SU-DHL-6 (cell line): ENCODE measurements around the gene IDH3G.

Experiments
- H2AFZ ChIP-seq: fragments of 200-600 bp; sonication (generic); 2 replicates; pipeline ENCODE4 v1.6.1; 2014; ENCODE audit warnings: low read depth, mild to moderate bottlenecking, moderate library complexity, mixed read lengths, antibody characterized with exemption, low read length; ENCODE audit not compliant: severe bottlenecking
- H3F3A ChIP-seq: fragments of 200-600 bp; shearing (Covaris generic); 2 replicates; pipeline ENCODE4 v1.6.0; 2016; ENCODE audit warnings: antibody characterized with exemption, mild to moderate bottlenecking; ENCODE audit not compliant: insufficient read depth
- H3K27ac ChIP-seq: fragments of 200-600 bp; sonication (generic); 2 replicates; pipeline ENCODE4 v1.5.1; 2016; ENCODE audit warnings: low read depth, mild to moderate bottlenecking, low read length, moderate library complexity, mixed read lengths
- H3K27me3 ChIP-seq: fragments of 200-600 bp; sonication (generic), shearing (Covaris generic); 2 replicates; pipeline ENCODE4 v1.6.0; 2014; ENCODE audit warnings: mild to moderate bottlenecking, low read length
- H3K36me3 ChIP-seq: fragments of 200-600 bp; sonication (generic); 2 replicates; pipeline ENCODE4 v1.6.1; 2014; ENCODE audit warnings: mild to moderate bottlenecking, low read length, mixed read lengths
- H3K4me2 ChIP-seq: fragments of 300-600, 200-600 bp; shearing (Covaris generic), sonication (generic); 2 replicates; pipeline ENCODE4 v1.6.0; 2014; ENCODE audit warnings: low read length, low read depth, mild to moderate bottlenecking; ENCODE audit not compliant: poor library complexity, severe bottlenecking
- H3K4me3 ChIP-seq: fragments of 200-600 bp; sonication (generic); 2 replicates; pipeline ENCODE4 v1.5.1; 2014; ENCODE audit warnings: antibody characterized with exemption, low read length, mild to moderate bottlenecking, mixed read lengths; ENCODE audit not compliant: insufficient read depth, poor library complexity, severe bottlenecking
- H3K79me2 ChIP-seq: fragments of 200-600 bp; sonication (generic); 2 replicates; pipeline ENCODE4 v1.6.1; 2014; ENCODE audit warnings: mild to moderate bottlenecking, low read length, moderate library complexity; ENCODE audit not compliant: insufficient read depth
- H3K9ac ChIP-seq: fragments of 200-600 bp; sonication (generic); 2 replicates; pipeline ENCODE4 v1.7.0; 2014; ENCODE audit warnings: mild to moderate bottlenecking, low read length
- H3K9me2 ChIP-seq: fragments of 200-600 bp; sonication (generic); replicated peaks from 2 replicates; pipeline ENCODE4 v1.6.1; 2014; ENCODE audit warnings: low read length; ENCODE audit not compliant: insufficient read depth
- H3K9me3 ChIP-seq: fragments of 200-600 bp; sonication (generic); 2 replicates; pipeline ENCODE4 v1.6.1; 2014; ENCODE audit warnings: low read length, mixed read lengths; ENCODE audit not compliant: insufficient read depth
- H4K20me1 ChIP-seq: fragments of 200-600 bp; sonication (generic); 2 replicates; pipeline ENCODE4 v1.6.1; 2014; ENCODE audit warnings: low read depth, mild to moderate bottlenecking, antibody characterized with exemption, low read length, moderate library complexity, mixed read lengths
- CTCF ChIP-seq: fragments of 200-600 bp; sonication (generic); IDR thresholded peaks from one replicate; pipeline ENCODE4 v1.5.1; 2017; ENCODE audit warnings: antibody characterized with exemption, mild to moderate bottlenecking, low read length, moderate library complexity; ENCODE audit not compliant: insufficient read depth, poor library complexity, severe bottlenecking
- EZH2phosphoT487 ChIP-seq: fragments of 200-600 bp; sonication (generic), shearing (Covaris generic); conservative IDR thresholded peaks from 2 replicates; pipeline ENCODE4 v1.6.1; 2018; ENCODE audit warnings: mild to moderate bottlenecking, antibody characterized with exemption, low read length, moderate library complexity, mixed read lengths

The IDH3G gene

GRCh38 chrX:153782871-153783270 lies 11.3 kb downstream of the IDH3G start:
- no peaks in the 10 kb centered on the region for H3K9me2 ChIP-seq
- no peak overlapping the region for H3K9ac ChIP-seq
- no peaks in the 10 kb centered on the region for H3F3A ChIP-seq
- H3K4me2 ChIP-seq, result no peak overlapping the region
- H3K27ac ChIP-seq, result no peak overlapping the region
- no peaks in the 10 kb centered on the region for H3K36me3 ChIP-seq
- no peaks in the 10 kb centered on the region; the same call in 1 of the 2 replicates for H4K20me1 ChIP-seq
- H3K9me3 ChIP-seq, result no peaks in the 10 kb centered on the region
- no peaks in the 10 kb centered on the region for H3K27me3 ChIP-seq
- H3K4me3 ChIP-seq, result no peak overlapping the region
- H2AFZ ChIP-seq, result no peak overlapping the region
- TF ChIP-seq CTCF (no peak), EZH2phosphoT487 (no peak)
- no peaks in the 10 kb centered on the region for H3K79me2 ChIP-seq

GRCh38 chrX:153782313-153782712 lies 11.9 kb downstream of the IDH3G start:
- Histone ChIP-seq H3K79me2 (no peaks in the 10 kb centered on the region), H3F3A (no peaks in the 10 kb centered on the region), H2AFZ (no peak overlapping the region), H4K20me1 (no peaks in the 10 kb centered on the region; the same call in 1 of the 2 replicates), H3K9ac (no peak overlapping the region), H3K4me3 (no peak overlapping the region), H3K9me2 (no peaks in the 10 kb centered on the region), H3K27ac (no peak overlapping the region), H3K27me3 (no peaks in the 10 kb centered on the region), H3K4me2 (no peak overlapping the region), H3K9me3 (no peaks in the 10 kb centered on the region), H3K36me3 (no peaks in the 10 kb centered on the region)
- TF ChIP-seq EZH2phosphoT487 (no peak), CTCF (no peak)

GRCh38 chrX:153781428-153782047 lies 12.6 kb downstream of the IDH3G start:
- H3K4me3 ChIP-seq, result no peak overlapping the region
- H3K4me2 ChIP-seq, result no peak overlapping the region
- no peaks in the 10 kb centered on the region for H3K9me2 ChIP-seq
- no peaks in the 10 kb centered on the region for H3K36me3 ChIP-seq
- no peaks in the 10 kb centered on the region for H3K9me3 ChIP-seq
- H3F3A ChIP-seq, result no peaks in the 10 kb centered on the region
- no peak overlapping the region for H2AFZ ChIP-seq
- H3K79me2 ChIP-seq, result no peaks in the 10 kb centered on the region
- TF ChIP-seq EZH2phosphoT487 (no peak), CTCF (no peak)
- H3K27ac ChIP-seq, result no peak overlapping the region
- H4K20me1 ChIP-seq, result no peaks in the 10 kb centered on the region; the same call in 1 of the 2 replicates
- H3K9ac ChIP-seq, result no peak overlapping the region
- H3K27me3 ChIP-seq, result no peaks in the 10 kb centered on the region
